Right renal pelvis (tissue), 4 donors: ENCODE data around the gene SYNE1. TPM values are rescaled to one million over a fixed set of nuclear protein-coding genes. Genes with fewer than 3 reads are reported as not detected.
A peak's percentile ranks its signal among the peaks of the same experiment; 100 is the strongest.
"Not testable (repeated sequence)": the region's sequence is repeated elsewhere in the genome, so short reads cannot be mapped to it uniquely, and the experiment has no call there.

Experiments
- DNase-seq, 4 donors: peaks; one replicate each; pipeline ENCODE4 v3.0.0-alpha.2; 2013; ENCODE audit warnings: low read depth in 4 of 4, low spot score in 3 of 4, missing footprints in 1 of 4
- polyA plus RNA-seq, 4 donors: library from polyadenylated mRNA; unstranded; fragments of 120-200 nt; gene quantifications; one replicate each; pipeline ENCODE4 v1.2.1, GENCODE V29; 2013; ENCODE audit not compliant: insufficient read length in 4 of 4

SYNE1 gene
- polyA plus RNA-seq, 4 donors: 88.3 to 96.9 (median 91.8) TPM

DNA sequence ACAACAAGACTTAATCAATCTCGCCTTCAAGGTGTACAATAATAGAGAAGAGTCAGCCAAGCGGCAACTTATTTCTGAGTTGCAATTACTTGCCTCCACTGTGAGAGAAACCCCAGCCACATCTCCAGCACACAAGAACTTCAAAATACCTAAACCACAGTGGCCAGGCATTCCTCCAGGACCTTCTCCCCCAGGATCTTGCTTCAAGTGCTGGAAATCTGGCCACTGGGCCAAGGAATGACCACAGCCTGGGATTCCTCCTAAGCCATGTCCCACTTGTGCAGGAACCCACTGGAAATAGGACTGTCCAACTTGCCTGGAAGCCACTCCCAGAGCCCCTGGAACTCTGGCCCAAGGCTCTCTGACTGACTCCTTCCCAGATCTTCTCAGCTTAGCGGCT lies 144.9 kb downstream of the SYNE1 start:
- not testable (repeated sequence) for DNase-seq

DNA sequence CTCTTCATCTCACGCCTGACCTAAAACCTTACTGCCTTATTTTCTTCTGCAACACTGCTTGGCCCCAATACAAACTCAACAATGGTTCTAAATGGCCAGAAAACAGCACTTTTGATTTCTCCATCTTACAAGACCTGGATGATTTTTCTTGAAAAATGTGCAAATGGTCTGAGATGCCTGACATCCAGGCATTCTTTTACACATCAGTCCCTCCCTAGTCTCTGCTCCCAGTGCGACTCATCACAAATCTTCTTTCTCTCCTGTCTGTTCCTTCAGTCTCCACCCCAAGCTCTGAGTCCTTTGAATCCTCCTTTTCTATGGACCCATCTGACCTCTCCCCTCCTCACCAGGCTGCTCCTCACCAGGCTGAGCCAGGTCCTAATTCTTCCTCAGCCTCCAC lies 145.7 kb downstream of the SYNE1 start:
- DNase-seq: not testable (repeated sequence)

DNA sequence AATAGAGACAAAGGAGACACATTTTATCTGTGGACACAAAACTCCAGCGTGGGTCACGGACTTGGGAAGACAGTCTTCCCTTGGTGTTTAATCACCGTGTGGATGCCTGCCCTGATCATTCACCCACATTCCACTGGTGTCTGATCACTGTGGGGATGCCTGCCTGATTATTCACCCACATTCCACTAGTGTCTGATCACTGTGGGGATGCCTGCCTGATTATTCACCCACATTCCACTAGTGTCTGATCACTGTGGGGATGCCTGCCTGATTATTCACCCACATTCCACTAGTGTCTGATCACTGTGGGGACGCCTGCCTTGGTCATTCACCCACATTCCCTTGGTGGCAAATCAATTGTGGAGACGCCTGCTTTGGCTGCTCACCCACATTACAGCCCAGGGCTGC lies 146.2 kb downstream of the SYNE1 start:
- DNase-seq: not testable (repeated sequence)

DNA sequence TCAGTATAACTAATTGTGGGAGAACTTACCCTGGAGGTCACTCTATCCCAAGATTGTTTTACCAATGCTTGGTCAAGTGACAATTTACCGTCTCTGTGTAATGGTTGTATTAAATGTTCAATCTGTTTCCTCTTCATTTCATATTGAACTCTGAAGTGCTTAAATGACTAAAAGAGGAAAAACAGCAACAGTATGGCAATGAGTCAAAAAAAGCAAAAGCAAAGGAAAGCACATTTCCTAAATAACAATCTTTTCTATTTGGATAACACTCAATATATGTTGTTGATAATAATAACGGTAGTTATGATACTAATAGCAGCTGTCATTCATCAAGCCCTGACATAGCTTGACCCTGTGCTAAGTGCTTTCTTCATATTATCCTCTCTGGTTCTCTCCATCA lies 152.4 kb downstream of the SYNE1 start:
- DNase-seq: no peak

DNA sequence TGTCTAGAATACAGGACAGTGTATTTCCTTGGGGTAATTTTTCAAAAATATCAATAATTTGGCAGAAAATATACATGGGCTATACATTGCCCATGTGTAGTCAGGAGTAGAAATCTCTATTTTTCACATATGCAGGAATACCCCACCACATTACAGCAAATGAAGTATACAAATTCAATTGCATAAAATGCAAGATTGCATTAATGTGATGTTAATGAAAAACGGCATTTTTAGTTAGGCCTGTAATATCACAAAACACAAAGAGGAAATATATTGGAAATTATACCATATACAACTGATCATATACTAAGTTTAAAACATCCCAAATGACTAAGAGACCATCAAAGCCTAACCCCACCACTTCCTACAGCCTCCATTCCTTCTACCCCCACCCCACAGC lies 154.9 kb downstream of the SYNE1 start:
- no peak for DNase-seq

DNA sequence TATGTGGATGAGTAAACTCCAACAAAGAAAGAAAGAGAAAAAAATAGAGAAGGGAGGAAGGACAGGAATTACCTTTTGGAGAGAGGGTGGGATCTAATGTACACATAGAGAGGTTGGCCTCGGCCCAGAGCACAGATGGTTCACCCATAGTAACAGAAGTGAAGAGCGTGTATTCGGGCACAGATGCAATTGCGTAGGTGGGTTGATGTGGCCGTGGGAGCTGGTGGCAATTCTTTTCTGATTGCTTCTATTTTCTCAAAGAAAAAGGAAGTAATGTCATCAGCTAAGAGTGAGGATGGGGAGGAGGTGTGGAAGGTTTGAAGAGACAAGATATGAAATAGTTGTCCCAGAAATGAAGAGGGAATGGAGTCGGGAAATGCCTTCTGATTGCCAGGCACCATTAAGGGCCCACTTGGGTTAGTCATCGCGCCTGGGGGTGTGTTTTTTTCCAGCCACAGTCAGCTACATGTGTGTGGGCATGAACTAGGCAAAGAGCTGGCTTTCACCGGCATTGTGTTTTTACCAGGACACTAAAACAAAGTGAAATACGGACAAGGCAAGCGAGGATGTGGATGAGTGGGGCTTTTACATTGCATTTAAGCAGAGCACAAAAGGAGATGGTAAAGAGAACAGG lies 158.7 kb downstream of the SYNE1 start:
- no peak for DNase-seq

DNA sequence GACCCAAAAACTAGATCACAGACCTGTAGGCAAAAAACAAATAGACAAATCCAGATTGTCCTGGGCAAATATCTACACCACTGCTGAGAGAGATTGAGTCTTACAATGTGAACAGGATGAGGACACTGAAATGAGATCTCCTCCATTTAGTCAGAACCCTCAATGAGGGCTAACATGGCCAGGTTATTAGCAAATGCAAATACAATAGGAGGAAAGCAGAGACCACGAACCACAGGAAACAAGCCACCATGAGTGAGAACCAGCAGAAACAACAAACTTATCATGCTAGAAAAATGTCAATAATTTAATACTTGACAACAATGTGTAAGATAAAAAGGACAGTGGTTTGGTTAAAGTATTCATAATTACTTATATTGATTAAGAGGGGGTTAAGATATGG lies 162.8 kb downstream of the SYNE1 start:
- no peak for DNase-seq

DNA sequence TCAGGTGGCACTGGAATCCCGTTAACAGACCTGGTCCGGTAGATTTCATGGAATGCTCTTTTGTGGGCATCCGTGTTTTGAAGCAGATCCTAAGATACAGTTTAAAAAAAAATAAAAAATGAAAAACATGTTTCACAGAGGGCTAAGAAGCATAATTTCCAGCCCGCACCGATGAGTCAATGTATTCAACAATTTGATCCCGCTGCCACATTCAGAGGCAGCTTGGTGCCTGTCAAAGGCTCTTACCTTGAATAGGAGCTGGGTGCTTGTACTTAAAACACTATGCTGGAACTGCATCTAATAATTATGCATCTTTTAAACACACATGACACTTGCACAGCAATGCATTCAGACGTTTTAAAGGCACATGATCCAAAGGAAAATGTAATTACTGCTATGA lies 164.8 kb downstream of the SYNE1 start:
- DNase-seq: no peak

DNA sequence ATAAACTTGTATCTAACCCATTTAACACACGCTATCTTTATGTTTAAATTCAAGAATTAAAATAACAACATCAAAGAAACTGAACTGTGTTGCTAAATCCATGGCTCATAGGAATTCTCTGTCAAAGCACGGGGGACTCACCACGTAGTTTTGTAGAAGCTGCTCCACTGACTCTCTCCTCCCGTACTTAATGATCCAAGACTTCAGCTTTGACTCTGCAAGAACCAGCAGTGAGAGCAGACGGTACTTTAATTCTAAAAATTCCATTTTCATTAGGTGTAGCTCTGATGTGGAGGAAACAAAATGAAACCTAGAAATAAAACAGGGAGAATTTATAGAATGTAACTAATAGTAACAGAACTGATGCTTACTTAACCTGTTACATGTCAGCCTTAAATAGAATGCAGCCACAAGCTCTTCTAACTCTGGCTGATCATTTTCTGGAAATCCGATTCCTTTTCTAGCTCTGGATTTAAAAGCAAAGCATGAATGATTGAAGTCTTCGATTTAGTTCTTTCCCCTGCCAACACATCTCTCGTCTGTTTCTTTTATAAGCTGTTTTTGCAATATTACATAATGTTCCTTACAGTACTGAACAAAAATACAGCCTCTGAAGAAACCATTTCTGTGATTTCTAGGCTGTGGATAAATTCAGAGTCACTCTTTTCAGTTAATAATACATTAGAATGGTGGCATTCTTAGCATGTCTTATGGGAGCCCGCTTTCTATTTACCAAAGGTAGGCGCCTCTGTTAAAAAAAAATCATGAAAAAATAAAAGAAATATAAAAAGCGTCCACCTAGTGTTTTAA lies 165.5 kb downstream of the SYNE1 start:
- DNase-seq: peak in 3 of 4 donors; percentile 13 to 50 (median 36)

DNA sequence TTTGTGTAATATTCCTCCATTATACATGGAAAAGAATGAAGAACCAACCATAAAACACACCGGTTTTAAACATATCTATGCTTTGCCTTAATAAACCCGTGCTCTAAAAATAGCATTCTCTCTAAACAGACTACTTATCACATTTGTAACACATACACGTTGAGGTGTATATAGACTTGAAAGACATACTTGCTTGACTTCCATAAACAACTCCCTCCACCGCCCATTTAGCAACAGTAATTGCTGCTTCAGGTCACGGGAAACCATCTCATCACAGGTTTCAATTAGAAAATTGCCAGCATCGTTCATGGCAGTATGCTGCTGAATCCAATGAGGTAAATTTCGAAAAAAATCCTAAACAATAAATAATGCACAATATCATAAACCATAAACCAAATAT lies 174.0 kb downstream of the SYNE1 start:
- DNase-seq: no peak

DNA sequence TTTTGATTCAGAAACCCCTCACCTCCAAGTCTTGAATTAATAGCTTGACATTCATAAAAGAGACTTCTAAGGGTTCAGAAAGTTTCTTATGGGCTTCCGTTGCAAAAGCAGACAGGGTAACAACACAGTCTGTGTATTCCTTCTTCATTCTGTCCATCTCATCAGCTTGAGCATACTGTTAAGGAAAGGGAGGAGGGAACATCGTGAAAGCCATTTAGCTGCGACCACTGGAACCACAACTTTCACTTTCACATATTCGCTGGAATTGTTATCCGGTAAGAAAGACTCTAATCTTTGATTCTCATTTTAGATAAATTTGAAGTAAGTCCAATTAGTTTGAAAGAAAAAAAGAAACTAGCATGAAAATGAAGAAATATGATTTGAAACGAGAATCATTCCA lies 174.4 kb downstream of the SYNE1 start:
- no peak for DNase-seq

DNA sequence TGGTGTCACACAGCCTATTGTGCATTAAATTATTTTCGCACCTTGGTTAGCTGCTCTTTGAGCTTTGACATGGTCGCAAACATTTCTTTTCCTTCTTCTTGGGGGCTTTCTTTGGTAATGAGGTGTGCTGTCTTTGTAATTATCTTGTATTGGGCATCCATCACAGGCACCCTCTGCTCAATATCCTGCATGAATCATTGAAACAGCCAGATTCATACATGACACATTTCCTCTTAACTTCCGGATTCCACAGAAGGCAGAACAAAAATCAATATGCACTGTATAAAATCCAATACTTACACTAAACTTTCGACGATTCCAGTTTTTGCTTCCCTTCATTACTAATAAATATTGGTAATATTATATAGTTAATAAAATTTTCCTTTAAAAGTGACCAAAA lies 175.6 kb downstream of the SYNE1 start:
- DNase-seq: no peak

DNA sequence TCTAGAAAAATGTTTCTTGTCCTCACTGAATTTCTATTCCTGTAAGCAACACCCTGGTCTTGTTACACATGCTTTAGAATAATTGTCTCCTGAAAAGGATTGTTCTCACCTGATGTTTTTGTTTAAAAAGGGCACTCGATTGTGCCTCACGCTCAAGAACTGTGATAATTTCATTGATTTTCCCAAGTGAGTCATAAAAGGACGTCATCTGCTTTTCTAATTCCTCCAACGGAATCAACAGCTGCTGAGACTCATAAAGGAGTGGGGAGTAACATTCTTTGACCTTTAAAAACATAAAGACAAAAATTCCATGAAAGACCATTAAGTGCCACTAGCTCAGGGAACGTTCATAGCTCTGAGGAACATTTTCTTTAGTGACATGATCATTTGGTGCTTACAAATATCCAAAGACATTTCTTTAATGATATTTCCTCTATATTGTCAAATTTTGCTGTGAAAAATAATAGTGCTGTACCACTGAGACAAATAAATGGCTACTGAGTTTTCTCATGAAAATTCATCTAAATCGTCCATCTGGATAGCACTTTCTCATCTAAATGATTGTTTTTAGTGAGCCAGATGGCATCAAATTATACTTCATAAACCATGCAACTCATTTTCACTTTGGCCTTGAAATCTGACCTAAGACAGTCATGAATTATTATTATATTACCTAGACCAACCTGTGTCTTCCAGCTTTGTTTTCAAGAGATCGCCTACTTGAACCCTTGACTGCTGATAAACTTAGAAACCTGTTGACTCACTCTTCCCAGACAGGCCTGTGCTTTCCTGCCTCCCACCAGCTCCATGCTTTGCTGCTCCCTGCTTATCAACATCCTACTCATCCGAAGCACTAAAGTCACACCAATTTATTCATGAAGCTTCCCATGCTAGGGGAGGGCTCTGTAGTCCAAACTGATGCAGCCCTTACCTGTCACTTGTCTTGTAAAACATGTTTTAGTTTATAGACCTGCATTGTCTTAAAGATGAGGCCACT lies 178.2 kb downstream of the SYNE1 start:
- DNase-seq: no peak

DNA sequence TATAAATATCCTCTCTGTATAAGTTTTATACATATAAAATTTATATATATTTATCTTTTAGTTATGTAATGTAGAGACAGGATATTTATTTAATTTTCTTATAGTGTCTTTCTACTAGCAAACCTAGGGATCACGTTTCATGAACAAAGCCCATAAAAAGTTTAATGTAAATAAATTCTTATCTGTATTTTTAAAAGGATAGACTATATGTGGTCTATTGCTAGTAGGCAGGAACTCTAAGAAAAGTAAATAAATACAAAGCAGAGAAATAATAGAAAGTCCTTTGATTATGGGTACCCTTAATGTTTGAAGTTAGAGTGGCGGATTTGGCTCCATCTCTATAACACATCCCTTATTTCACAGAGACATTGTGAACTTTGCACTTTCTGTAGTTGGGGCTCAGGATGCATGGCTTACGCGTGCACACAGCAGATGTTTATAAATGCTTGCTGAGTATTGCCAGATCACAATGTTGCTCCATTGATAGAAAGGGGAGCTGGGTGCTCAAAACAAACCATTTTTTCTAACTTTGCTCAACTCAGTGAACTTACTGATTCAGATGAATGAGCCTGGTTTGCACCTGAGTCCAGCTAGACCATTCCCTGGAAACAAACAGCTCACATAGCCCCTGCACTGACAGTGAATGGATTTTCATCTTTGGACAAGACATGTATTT lies 179.1 kb downstream of the SYNE1 start:
- DNase-seq: no peak

DNA sequence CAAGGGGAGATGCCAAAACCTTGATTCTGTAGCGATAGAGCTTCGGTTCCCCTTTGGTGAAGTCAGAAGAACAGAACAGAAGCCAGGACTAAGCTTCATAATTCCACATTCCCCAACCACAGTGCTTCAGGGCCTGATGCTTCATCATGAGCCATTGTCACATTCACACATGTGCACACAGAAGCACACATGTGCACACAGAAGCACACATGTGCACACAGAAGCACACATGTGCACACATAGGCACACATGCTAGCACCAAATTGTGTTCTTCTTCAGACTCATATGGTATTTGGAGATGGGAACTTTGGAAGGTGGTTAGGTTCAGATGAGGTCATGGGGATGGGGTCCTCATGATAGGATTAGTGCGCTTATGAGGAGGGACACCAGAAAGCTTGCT lies 183.2 kb downstream of the SYNE1 start:
- DNase-seq: no peak

DNA sequence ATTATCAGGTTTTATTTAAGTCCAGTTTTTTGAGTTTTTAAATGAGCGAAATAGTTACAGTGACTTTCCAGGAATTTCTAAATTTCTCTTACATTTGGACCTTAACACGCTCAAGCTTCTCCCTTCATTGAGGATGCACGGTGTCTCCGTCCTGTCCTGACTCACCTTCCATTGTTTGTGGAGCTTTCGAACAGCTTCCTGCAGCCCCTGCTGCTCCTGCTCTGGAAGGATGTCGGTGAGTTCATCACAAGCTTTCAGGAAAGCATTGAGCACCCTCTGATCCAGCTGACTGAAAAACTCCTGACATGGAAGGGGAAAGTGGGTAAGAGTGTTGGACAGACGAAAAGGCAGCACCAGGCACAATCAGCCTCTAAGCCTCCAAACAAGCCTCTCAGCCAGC lies 183.7 kb downstream of the SYNE1 start:
- DNase-seq: no peak

DNA sequence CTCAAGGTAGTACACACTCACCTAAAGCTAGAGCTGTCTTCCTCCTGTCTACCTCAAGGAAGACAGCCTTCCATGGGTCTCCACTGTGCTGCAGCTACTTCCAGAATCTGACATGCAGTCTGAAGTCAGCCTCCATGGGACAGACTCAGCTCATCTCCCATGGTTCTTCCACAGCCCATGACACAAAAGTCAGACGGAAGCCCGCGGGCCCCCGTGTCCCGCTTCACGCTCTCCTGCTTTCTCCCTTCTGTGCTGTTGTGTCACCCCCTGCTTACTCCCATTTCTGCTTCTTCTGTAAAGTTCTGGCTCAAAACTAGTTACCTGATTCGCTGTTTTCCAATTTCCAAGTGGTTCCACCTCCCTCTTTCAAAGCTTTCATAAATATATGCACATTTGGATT lies 184.5 kb downstream of the SYNE1 start:
- DNase-seq: no peak

DNA sequence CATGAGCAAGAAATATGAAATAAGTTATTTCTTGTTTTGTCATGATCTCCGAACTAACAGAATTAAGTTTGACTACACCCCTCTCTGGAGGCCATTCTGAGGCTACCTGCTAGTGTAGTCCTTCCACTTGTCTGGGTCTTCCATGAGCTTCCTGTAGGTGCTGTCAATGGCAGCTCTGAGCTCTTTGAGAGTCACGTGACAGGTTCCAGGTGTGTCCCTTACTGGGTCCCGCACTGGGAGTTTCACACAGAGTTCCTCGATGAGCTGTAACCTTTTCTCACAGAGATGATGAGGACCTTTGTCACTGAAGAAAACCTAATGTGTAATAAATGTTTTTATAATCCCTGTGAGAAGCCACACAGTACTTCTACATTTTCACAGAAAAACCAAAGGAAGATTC lies 186.6 kb downstream of the SYNE1 start:
- no peak for DNase-seq

DNA sequence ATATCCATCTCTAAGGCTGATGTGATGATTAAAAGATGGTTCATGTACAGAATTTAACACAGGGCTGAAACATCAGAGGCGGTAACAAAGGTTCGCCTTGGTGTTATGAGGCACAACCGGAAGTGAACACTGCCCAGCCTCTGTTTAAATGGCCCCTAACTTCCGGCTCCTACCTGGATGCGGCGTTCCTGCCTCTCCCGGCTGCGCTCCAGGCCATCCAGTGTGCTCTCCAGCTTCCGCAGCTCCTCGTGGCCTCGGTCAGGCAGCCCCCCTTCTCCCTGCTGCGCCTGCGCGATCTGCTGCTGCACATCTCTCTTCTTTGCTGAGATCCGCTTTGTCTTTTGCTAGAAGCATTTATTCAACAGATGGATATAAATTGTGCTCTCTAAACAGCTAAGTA lies 195.3 kb downstream of the SYNE1 start:
- DNase-seq: no peak

DNA sequence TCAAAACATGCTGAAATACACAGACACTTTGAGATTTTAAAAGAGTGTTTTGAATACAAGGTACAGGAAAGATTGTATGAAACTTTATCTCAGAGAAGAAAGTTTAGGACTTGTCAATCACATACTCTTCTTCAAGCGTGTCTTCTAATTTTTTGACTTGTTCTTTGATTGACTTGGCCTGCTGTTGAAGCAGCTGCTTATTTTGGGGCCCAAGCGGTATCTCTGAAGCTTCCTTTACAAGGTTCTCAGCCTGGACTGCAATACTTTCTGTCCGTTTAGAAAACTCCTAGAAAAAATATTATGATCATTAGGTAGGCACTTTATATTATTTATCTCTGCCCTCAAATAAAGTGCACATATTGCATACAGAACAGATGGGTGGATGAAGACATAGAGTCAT lies 201.3 kb downstream of the SYNE1 start:
- DNase-seq: no peak

DNA sequence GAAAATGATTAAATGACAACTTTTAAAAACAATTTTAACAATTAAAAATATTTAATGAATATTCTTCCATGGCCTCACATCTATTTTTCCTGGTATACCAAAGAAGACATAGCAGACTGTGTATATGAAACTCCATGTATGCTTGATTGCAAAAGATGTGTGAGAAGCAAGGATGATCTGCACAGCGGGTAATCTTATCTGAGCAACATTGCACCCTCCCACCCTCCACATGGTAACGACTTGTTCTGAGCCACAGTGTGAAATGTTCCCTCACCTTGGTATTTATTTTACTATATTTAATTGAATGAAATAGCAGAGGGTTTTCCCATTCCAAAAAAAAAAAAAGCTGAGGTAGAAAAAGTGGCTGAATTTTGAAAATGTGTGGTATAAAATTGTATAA lies 204.4 kb downstream of the SYNE1 start:
- no peak for DNase-seq
